ENCODE measurements around the gene KRT83. TPM values are rescaled to one million over a fixed set of nuclear protein-coding genes. Genes with fewer than 3 reads are reported as not detected.

Gene KRT83
- total and polyA plus RNA-seq, 2 of the 13 experiments (the other 11 are each of a cell fraction or from before 2014, with no cell fraction given), result not detected

DNA sequence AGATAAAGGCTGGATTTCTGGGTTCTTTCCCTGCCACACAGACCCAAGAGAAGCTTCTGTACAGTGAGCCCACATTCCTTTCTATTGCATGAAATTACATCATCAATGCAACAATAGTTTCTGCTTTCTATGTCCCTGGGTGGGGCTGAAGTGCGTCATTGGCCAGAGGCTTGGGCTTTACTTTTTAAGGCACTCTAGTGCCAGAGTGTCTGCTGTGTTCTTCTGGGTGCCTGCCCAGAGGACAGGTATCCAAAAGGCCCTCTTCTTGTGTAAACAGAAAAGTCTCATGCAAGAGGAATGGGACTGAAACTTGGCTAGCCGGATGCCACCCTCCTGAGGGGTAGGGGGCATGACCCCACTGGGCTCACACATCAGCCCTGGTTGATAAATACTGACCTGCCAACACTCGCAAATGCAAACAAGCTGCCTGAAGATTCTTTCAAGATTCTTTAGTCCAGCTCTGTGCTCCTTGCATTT, 40.8 kb downstream of the KRT83 start:
- BruUV-seq (replicated peaks), result no TSS peak
- Histone ChIP-seq H3K4me1 (ENCODE audit: insufficient read depth, low read length) (peaks cover 36% of the 10 kb centered on the region), H3K4me2 (ENCODE audit: low read depth, low read length) (no peak overlapping the region), H3K36me3 (replicated peaks in 1 of 2; ENCODE audit: control insufficient read depth in 1 of 2, insufficient read depth in 2 of 2, low read length in 2 of 2) (no peaks in the 10 kb centered on the region), H3K79me2 (ENCODE audit: insufficient read depth, low read length) (no peaks in the 10 kb centered on the region), H2AFZ (ENCODE audit: low read length) (no peak overlapping the region), H3K27me3 (ENCODE audit: control insufficient read depth in 1 of 2, insufficient read depth in 2 of 2, low read length in 2 of 2) (peaks cover 4 to 31% of the 10 kb centered on the region in 2 experiments; a peak in 2 of 5 replicates), H3K4me3 (replicated peaks in 1 of 3; ENCODE audit: insufficient read depth in 1 of 3, low read depth in 2 of 3, low read length in 3 of 3) (no peak overlapping the region), H3K27ac (ENCODE audit: extremely low read length, insufficient read depth, low read length) (no peak overlapping the region), H3K9me3 (ENCODE audit: low read length) (no peaks in the 10 kb centered on the region), H3K9ac (ENCODE audit: insufficient read depth, low read depth, low read length) (no peak overlapping the region), H4K20me1 (ENCODE audit: insufficient read depth, low read length) (no peaks in the 10 kb centered on the region)
- 4% methylated on average over 3 of the region's 3 CpGs for WGBS (ENCODE audit: low lambda C conversion rate)
- no peak for FAIRE-seq
- ChIA-PET POLR2A (no interaction called here), CTCF (ENCODE audit: low intra/inter-chr PET ratio, low total read pairs) (interaction anchor here (1.5 to 1.8 kb wide), 2 partner anchors 47 to 58 kb away, joined by 3 to 4 read pairs; no protein-coding TSS in a partner anchor)
- no peak for ATAC-seq
- intact Hi-C loops (cut with micrococcal nuclease; ENCODE audit: unreplicated experiment), result no loop called here
- in situ Hi-C loops (cut with HindIII; ENCODE audit: extremely low pct_ligation_motif_present, low pct_unique_long_range_greater_than_20kb), result no loop called here
- peak; percentile 67 for DNase-seq (ENCODE audit: low spot score)
- TF ChIP-seq, protein P1, sequence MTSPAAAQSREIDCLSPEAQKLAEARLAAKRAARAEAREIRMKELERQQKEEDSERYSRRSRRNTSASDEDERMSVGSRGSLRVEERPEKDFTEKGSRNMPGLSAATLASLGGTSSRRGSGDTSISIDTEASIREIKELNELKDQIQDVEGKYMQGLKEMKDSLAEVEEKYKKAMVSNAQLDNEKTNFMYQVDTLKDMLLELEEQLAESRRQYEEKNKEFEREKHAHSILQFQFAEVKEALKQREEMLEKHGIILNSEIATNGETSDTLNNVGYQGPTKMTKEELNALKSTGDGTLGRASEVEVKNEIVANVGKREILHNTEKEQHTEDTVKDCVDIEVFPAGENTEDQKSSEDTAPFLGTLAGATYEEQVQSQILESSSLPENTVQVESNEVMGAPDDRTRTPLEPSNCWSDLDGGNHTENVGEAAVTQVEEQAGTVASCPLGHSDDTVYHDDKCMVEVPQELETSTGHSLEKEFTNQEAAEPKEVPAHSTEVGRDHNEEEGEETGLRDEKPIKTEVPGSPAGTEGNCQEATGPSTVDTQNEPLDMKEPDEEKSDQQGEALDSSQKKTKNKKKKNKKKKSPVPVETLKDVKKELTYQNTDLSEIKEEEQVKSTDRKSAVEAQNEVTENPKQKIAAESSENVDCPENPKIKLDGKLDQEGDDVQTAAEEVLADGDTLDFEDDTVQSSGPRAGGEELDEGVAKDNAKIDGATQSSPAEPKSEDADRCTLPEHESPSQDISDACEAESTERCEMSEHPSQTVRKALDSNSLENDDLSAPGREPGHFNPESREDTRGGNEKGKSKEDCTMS (CRISPR knock-in tag; conservative IDR thresholded peaks at IDR 0.05), result no peak
- TF ChIP-seq ZKSCAN8 (CRISPR knock-in tag; IDR thresholded peaks at IDR 0.05; ENCODE audit: borderline replicate concordance) (no peak), SOX6 (IDR thresholded peaks at IDR 0.05) (no peak), SOX6 (CRISPR knock-in tag; IDR thresholded peaks at IDR 0.05) (peak; percentile 29; the same call in 1 of the 2 replicates), ARNT2 (CRISPR knock-in tag; IDR thresholded peaks at IDR 0.05; ENCODE audit: low read depth) (no peak), NKX3-1 (CRISPR knock-in tag; IDR thresholded peaks at IDR 0.05) (no peak), GATAD2A (CRISPR knock-in tag; IDR thresholded peaks at IDR 0.05) (peak; percentile 17; the same call in 1 of the 2 replicates), ZNF138 (CRISPR knock-in tag; IDR thresholded peaks at IDR 0.05; ENCODE audit: low read depth) (no peak), HMG20B (CRISPR knock-in tag; conservative IDR thresholded peaks at IDR 0.05) (no peak), JUN (CRISPR knock-in tag; IDR thresholded peaks at IDR 0.05) (no peak), PHF21A (CRISPR knock-in tag; IDR thresholded peaks at IDR 0.05) (no peak), NFKBIZ (CRISPR knock-in tag; IDR thresholded peaks at IDR 0.05) (no peak), HNRNPH1 (optimal IDR thresholded peaks at IDR 0.05; ENCODE audit: low read depth, low read length) (no peak), ISL2 (CRISPR knock-in tag; IDR thresholded peaks at IDR 0.05) (no peak), KLF12 (CRISPR knock-in tag; IDR thresholded peaks at IDR 0.05; ENCODE audit: borderline replicate concordance) (no peak), ZNF430 (CRISPR knock-in tag; IDR thresholded peaks at IDR 0.05) (no peak)
- TF ChIP-seq, protein P2, sequence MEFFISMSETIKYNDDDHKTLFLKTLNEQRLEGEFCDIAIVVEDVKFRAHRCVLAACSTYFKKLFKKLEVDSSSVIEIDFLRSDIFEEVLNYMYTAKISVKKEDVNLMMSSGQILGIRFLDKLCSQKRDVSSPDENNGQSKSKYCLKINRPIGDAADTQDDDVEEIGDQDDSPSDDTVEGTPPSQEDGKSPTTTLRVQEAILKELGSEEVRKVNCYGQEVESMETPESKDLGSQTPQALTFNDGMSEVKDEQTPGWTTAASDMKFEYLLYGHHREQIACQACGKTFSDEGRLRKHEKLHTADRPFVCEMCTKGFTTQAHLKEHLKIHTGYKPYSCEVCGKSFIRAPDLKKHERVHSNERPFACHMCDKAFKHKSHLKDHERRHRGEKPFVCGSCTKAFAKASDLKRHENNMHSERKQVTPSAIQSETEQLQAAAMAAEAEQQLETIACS (CRISPR knock-in tag; IDR thresholded peaks at IDR 0.05), result no peak
- TF ChIP-seq, protein P3, sequence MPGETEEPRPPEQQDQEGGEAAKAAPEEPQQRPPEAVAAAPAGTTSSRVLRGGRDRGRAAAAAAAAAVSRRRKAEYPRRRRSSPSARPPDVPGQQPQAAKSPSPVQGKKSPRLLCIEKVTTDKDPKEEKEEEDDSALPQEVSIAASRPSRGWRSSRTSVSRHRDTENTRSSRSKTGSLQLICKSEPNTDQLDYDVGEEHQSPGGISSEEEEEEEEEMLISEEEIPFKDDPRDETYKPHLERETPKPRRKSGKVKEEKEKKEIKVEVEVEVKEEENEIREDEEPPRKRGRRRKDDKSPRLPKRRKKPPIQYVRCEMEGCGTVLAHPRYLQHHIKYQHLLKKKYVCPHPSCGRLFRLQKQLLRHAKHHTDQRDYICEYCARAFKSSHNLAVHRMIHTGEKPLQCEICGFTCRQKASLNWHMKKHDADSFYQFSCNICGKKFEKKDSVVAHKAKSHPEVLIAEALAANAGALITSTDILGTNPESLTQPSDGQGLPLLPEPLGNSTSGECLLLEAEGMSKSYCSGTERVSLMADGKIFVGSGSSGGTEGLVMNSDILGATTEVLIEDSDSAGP (CRISPR knock-in tag; IDR thresholded peaks at IDR 0.05; ENCODE audit: borderline replicate concordance), result no peak
- TF ChIP-seq, protein P4, sequence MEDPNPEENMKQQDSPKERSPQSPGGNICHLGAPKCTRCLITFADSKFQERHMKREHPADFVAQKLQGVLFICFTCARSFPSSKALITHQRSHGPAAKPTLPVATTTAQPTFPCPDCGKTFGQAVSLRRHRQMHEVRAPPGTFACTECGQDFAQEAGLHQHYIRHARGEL (CRISPR knock-in tag; IDR thresholded peaks at IDR 0.05), result no peak
- TF ChIP-seq, protein P5, sequence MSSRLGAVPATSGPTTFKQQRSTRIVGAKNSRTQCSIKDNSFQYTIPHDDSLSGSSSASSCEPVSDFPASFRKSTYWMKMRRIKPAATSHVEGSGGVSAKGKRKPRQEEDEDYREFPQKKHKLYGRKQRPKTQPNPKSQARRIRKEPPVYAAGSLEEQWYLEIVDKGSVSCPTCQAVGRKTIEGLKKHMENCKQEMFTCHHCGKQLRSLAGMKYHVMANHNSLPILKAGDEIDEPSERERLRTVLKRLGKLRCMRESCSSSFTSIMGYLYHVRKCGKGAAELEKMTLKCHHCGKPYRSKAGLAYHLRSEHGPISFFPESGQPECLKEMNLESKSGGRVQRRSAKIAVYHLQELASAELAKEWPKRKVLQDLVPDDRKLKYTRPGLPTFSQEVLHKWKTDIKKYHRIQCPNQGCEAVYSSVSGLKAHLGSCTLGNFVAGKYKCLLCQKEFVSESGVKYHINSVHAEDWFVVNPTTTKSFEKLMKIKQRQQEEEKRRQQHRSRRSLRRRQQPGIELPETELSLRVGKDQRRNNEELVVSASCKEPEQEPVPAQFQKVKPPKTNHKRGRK (CRISPR knock-in tag; IDR thresholded peaks at IDR 0.05), result no peak

Data from HepG2 (cell line).